ENCODE measurements around the gene CORO1A.
"Not testable (repeated sequence)": the region's sequence is repeated elsewhere in the genome, so short reads cannot be mapped to it uniquely, and the experiment has no call there.

CORO1A gene

GRCh38 chr16:30173054-30173453 is 10.3 kb upstream of the CORO1A start:
- DNase-seq = no peak

- DNase-seq = not testable (repeated sequence)
These were observed 6.5 kb upstream of the CORO1A start for GRCh38 chr16:30176876-30177275.

- no peak for DNase-seq
These were observed 4.2 kb upstream of the CORO1A start for GRCh38 chr16:30179195-30179594.

- DNase-seq = no peak
These were observed 3.5 kb upstream of the CORO1A start for GRCh38 chr16:30179931-30180330.

- DNase-seq = no peak
These were observed 2.7 kb upstream of the CORO1A start for GRCh38 chr16:30180741-30181140.

GRCh38 chr16:30184096-30184890 is 891 bp downstream of the CORO1A start:
- DNase-seq = no peak

GRCh38 chr16:30184891-30185682 is 1.7 kb downstream of the CORO1A start:
- DNase-seq = no peak

- no peak for DNase-seq
These were observed 2.5 kb downstream of the CORO1A start for GRCh38 chr16:30185683-30186421.

GRCh38 chr16:30186444-30186781 is 3.0 kb downstream of the CORO1A start:
- no peak for DNase-seq

- peak; percentile 82 for DNase-seq
These were observed 3.6 kb downstream of the CORO1A start for GRCh38 chr16:30186782-30187555.

GRCh38 chr16:30187556-30187865 is 4.1 kb downstream of the CORO1A start:
- DNase-seq = no peak

- no peak for DNase-seq
These were observed 4.7 kb downstream of the CORO1A start for GRCh38 chr16:30187971-30188561.

GRCh38 chr16:30191158-30191557 is 7.8 kb downstream of the CORO1A start:
- DNase-seq = not testable (repeated sequence)

- DNase-seq = not testable (repeated sequence)
These were observed 9.7 kb downstream of the CORO1A start for GRCh38 chr16:30193098-30193497.

- DNase-seq = not testable (repeated sequence)
These were observed 10.2 kb downstream of the CORO1A start, which contains the start of the genes BOLA2B and SLX1A for GRCh38 chr16:30193615-30194014. Gene BOLA2B, minus strand, starts transcription at chr16:30193666. Its CDS starts 71 bp downstream, at chr16:30193595. Gene SLX1A, plus strand, starts transcription at chr16:30193875. Its CDS starts 210 bp downstream, at chr16:30194085.

- DNase-seq = not testable (repeated sequence)
These were observed 10.9 kb downstream of the CORO1A start for GRCh38 chr16:30194172-30194925.

- DNase-seq = not testable (repeated sequence)
These were observed 13.6 kb downstream of the CORO1A start for GRCh38 chr16:30197001-30197400.

- DNase-seq = not testable (repeated sequence)
These were observed 15.6 kb downstream of the CORO1A start, which contains the start of gene SULT1A3 for GRCh38 chr16:30199049-30199448. Gene SULT1A3, plus strand, starts transcription at chr16:30199255. Its CDS starts 1,474 bp downstream, at chr16:30200729.

- not testable (repeated sequence) for DNase-seq
These were observed 16.4 kb downstream of the CORO1A start for GRCh38 chr16:30199608-30200343.

GRCh38 chr16:30205541-30206236 is 22.3 kb downstream of the CORO1A start:
- not testable (repeated sequence) for DNase-seq
